Transverse colon (tissue), 4 donors: ENCODE results near the gene RNU5D-1.

Experiments used
- EP300 ChIP-seq: sonication (generic); formaldehyde crosslinking; IDR thresholded peaks from one replicate; pipeline ENCODE4 v1.6.1; 2017; ENCODE audit warnings: antibody characterized with exemption, low read depth
- POLR2AphosphoS5 ChIP-seq, 3 donors: sonication (generic); formaldehyde crosslinking; IDR thresholded peaks; one replicate each; pipeline ENCODE4 v1.6.1; 2016; ENCODE audit warnings: antibody characterized with exemption in 3 of 3
- TF ChIP-seq, protein P1 (sequence below), 5 experiments: fragments of 200-600 bp in 3 of 5; fragments of 450-650 bp in 2 of 5; sonication (generic) in 3 of 5; IDR thresholded peaks; 1 replicate in 2 of 5; 2 replicates in 3 of 5; pipeline ENCODE4 v1.5.1; 2016 to 2017; ENCODE audit warnings: antibody characterized with exemption in 5 of 5, inconsistent platforms in 3 of 5, mild to moderate bottlenecking in 2 of 5, moderate library complexity in 1 of 5

GRCh38 chr1:44775078-44775929 is 44.3 kb upstream of the RNU5D-1 start, which contains the start of gene RPS8:
- TF ChIP-seq, protein P1, sequence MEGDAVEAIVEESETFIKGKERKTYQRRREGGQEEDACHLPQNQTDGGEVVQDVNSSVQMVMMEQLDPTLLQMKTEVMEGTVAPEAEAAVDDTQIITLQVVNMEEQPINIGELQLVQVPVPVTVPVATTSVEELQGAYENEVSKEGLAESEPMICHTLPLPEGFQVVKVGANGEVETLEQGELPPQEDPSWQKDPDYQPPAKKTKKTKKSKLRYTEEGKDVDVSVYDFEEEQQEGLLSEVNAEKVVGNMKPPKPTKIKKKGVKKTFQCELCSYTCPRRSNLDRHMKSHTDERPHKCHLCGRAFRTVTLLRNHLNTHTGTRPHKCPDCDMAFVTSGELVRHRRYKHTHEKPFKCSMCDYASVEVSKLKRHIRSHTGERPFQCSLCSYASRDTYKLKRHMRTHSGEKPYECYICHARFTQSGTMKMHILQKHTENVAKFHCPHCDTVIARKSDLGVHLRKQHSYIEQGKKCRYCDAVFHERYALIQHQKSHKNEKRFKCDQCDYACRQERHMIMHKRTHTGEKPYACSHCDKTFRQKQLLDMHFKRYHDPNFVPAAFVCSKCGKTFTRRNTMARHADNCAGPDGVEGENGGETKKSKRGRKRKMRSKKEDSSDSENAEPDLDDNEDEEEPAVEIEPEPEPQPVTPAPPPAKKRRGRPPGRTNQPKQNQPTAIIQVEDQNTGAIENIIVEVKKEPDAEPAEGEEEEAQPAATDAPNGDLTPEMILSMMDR (IDR thresholded peaks at IDR 0.05): no peak
- TF ChIP-seq EP300 (no peak), POLR2AphosphoS5 (IDR thresholded peaks at IDR 0.05) (peak; percentile 99)
